GM19452 (cell line): ENCODE data around the gene SEZ6L.

Source experiments
- ATAC-seq: cut with Tn5 transposase; IDR thresholded peaks from one replicate; pipeline ENCODE4 v1.9.1; 2021; ENCODE audit not compliant: unreplicated experiment

The SEZ6L gene

DNA sequence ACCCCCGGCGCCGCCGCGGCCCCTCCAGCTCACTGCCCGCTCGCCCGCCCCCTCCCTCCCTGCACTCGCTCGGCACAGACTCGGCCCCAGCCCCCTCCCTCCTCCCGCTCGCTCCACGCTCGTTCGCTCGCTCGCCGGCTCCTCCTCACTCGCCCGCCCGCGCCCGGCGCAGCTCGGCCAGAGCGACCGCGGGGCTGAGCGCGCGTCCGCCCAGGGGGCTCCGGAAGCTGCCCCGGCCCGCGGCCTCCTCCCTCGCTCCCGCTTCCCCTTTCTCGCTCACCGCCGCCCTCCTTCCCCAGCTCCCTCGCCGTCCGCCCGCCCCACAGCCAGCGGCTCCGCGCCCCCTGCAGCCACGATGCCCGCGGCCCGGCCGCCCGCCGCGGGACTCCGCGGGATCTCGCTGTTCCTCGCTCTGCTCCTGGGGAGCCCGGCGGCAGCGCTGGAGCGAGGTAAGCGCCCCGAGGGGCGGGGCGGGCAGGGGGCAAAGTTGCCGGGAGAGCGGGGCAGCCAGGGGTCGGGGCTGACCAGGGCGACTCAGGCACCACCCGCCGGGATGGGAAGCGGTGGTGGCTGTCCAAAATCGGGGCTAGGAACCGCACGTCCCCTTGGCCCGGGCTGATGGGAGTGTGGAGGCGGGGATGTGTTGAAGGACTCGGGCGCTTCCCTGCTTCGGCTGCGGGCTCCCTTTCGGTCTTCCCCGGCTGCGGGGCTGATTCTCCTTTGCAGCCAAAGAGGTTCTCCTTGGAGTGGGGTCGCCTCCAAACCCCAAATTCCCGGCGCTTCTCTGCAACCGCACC lies at the start of gene SEZ6L:
SEZ6L (plus strand) TSS at position 148 of the 797 bp plus-strand sequence; CDS start at position 356, 208 bp downstream.
- ATAC-seq = no peak

DNA sequence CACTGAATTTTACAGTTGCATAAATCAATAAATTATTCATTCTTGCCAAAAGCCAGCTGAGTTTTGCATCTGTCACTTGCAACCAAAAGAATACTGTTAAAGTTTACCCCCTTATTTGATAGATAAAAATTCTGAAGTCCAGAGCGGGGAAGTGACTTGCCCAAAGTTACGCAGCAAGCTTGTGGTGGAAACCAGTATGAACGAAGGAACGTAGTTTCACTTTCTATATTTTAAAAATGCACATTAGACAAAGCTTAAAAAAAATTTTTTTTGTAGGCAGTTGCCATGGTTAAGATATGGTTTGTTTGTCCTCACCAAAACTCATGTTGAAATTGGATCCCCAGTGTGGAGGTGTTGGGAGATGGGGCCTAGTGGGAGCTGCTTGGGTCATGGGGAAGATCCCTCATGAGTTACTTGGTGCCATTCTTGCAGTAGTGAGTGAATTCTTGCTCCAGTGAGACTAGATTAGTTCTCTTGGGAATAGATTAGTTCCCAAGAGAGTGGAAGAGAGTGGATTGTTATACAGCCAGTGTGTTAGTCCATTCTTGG lies 46.3 kb upstream of the SEZ6L start:
- ATAC-seq = no peak

DNA sequence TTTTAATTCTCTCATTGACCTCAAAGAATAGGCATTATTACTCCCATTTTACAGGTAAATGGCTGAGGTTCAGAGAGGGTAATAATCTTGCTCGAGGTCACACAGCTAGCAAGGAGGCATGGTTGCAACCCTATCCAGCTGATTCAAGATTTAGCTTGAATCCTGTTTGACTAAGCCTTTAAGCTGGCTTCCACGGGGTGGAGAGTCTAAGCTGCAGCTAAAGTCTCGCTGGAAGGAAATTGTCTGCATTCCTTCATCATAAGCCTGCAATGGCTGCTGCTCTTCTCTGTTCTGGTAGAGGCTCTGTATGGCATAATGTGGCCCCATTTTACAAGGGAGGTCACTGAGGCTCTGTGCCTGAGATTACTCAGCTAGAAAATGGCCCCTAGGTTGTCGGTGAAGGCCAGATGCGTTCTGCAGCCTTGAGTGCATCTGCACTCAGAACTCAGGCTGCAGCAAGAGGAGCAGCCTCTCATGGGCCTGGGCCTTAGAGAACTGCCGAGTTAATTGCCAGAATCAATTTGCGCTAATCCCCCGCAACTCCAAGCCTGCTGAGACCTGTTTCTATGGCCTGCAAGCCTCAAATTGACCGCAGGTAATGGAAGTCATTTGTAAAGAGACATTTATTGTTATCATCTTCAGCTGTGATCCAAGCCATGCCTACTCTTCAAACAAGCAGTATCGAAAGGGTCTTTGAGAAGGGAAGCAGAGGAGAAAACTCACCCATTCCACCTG lies 44.1 kb upstream of the SEZ6L start:
- no peak for ATAC-seq

GRCh38 chr22:26127126-26127525 lies 42.1 kb upstream of the SEZ6L start:
- no peak for ATAC-seq

- ATAC-seq = no peak
Measured at GRCh38 chr22:26127556-26127955, 41.7 kb upstream of the SEZ6L start.

DNA sequence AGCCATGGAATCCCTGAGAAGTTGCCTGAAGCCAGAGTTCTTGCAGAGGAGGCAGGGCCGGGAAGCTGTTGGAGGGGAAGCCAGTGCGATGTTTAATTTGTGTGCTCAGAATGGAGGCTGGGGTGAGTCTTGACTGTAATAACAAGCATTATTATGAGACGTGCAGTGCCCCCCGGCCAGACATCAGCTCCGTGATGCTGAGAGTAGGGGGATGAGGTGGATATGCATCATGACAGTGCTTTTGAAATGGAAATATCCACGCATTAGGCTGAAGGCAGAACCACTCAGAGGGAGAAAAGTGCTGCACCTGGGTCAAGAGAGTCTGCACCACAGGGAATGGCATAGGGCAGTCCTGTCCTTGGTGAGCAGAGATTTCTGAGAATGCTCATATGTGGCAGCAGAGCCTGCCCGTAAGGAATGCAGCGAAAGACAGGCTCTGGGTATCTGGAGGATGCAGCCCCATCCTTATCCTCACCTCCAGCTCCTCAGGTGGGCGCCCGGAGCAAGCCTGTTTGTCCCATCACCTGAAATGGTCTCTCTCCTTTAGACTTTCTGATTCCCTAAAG lies 37.6 kb upstream of the SEZ6L start:
- no peak for ATAC-seq

DNA sequence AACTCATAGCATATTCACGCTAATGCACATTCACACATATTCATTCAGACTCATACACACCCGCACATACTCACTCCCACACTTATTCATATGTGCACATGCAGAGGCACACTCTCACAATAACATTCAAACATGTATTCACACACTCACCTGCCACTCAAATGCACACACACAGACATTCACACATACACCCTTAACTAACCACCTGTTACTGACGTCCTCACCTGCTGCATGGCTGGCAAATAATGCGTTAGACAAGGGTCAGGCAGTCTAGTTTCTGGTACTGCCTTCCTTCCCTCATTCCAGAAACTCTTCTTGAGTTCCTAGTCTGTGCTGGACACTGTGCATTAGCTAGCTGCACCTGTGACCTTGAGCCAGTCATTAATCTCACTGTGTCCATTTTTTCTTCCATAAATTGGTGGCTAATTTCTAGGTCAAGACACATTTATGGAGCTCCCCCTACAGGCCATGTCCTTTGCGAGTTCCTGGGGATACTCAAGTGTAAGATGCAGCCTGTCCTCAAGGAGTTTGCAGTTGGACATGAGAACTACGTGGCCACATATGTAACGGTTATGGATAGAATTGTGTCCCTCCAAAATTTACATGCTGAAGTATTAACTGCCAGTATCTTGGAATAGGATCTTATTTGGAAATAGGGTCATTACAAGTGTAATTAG lies 34.5 kb upstream of the SEZ6L start:
- ATAC-seq = no peak

GRCh38 chr22:26135806-26136205 lies 33.5 kb upstream of the SEZ6L start:
- no peak for ATAC-seq

- ATAC-seq = no peak
Measured at GRCh38 chr22:26139310-26139709, 30.0 kb upstream of the SEZ6L start.

GRCh38 chr22:26141831-26142230 lies 27.4 kb upstream of the SEZ6L start:
- ATAC-seq = no peak

GRCh38 chr22:26143806-26144325 lies 25.4 kb upstream of the SEZ6L start:
- ATAC-seq = no peak

- ATAC-seq = no peak
Measured at GRCh38 chr22:26159886-26160285, 9.4 kb upstream of the SEZ6L start.

DNA sequence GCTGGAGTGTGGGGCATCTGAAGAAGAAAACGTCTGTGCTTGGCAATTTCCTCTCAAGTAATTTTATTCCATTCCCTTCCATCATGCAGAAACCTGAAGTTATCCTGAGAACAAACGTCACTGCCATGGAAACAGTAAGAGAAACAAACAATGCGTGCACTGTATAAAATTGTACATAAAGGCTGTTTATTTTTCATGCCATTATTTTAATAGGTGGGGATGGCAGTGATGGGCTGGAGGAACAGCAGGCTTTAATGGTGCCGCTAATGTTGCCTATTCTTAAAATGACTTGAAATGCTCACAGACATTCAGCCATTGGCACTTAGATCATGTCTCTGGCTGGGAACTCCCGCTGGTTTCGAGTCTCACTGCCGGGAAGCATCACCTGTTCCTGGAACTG lies 7.5 kb upstream of the SEZ6L start:
- ATAC-seq = no peak

GRCh38 chr22:26162926-26163325 lies 6.3 kb upstream of the SEZ6L start:
- no peak for ATAC-seq

- no peak for ATAC-seq
Measured at GRCh38 chr22:26164174-26164573, 5.1 kb upstream of the SEZ6L start.

DNA sequence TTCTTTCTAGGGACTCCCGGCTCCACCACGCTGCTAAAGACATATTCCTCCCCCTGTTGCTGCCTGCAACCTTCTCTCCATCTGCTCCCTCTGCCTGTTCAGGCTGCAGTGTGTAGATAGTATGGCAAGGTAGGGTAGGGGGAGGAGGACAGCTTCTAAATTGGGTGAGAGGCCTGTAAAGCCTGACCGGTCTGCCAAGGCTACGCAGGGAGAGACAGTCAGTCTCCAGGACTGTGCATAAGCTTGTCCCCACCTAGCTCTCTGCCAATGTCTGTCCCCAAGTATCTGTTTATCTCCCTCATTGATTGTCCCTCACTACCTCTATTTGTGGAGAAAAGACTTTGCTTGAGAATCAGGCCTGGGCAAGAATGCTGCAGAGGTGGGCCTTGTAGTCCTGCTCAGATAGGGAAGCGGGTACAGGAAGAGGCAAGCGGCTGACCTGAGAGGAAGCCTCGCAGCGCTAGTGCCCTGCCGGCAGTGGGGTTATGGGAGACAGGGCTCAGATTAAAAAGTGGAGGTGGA lies 871 bp upstream of the SEZ6L start:
- no peak for ATAC-seq

- no peak for ATAC-seq
Measured at GRCh38 chr22:26168939-26169314, 335 bp upstream of the SEZ6L start.

DNA sequence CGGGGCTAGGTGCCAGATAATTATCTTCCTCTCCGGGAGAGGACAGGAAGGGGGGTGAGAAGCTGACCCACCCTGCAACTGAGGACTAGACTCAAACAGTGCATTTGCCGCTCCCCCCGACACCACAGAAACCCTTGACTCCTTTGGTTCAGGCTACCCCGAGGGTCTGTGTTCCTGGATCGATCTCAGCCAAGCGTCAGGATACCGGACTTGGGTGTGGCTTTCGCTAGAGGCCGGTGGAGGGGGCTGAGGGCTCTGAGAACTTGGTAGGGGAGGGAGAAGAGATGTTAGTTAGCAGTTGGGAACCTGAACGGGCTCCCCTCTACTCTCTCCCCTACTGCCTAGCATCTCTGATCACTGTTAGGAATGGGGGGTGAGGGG lies 840 bp downstream of the SEZ6L start:
- no peak for ATAC-seq

- ATAC-seq = no peak
Measured at GRCh38 chr22:26170795-26171580, 1.7 kb downstream of the SEZ6L start.

DNA sequence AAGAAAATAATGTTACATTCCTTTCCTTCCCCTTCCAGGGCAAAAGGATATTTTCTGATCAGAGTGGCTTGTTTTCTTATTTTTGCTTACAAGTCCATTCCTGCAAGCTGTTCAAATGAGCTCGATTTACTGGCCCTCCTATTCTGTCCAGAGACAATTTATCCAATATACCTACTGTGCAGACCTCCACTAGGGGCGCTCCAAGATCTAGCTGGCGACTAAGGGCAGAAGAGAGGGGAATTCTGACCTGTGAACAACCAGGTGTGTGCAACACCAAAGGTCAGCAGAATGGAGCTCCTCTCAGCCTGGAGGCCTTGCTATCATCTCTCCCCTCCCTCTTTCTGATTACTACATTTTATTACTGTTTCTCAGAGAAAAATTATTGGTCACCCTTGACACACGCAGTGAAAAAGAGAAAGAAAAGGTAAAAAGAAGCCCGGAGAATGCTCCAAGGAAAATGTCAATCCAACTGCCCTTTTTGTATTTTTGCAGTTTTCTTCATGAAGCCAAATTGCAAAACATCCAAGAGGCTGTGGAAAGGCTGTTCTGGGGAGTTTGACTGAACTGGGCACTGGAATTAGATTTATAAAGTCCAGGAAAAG lies 3.2 kb downstream of the SEZ6L start:
- ATAC-seq = no peak
